ENCODE results near the gene COQ3.

The COQ3 gene

GRCh38 chr6:99393698-99394531 is at the start of gene COQ3:
Gene COQ3, minus strand, starts transcription at chr6:99394195. Its CDS starts 16 bp downstream, at chr6:99394179.
- peak; percentile 60 for DNase-seq

GRCh38 chr6:99434702-99435530 is 40.9 kb upstream of the COQ3 start:
- no peak for DNase-seq

GRCh38 chr6:99432877-99433276 is 38.9 kb upstream of the COQ3 start:
- no peak for DNase-seq

- DNase-seq = no peak
Observed at GRCh38 chr6:99431901-99432300, 37.9 kb upstream of the COQ3 start.

GRCh38 chr6:99427988-99428387 is 34.0 kb upstream of the COQ3 start:
- DNase-seq = no peak

- DNase-seq = no peak
Observed at GRCh38 chr6:99426451-99426757, 32.4 kb upstream of the COQ3 start.

GRCh38 chr6:99425647-99426450 is 31.9 kb upstream of the COQ3 start:
- peak; percentile 58 for DNase-seq

- DNase-seq = peak; percentile 93
Observed at GRCh38 chr6:99424761-99425646, 31.0 kb upstream of the COQ3 start, which contains the start of gene PNISR. Gene PNISR, minus strand, starts transcription at chr6:99425308. Its CDS starts 10,649 bp downstream, at chr6:99414659.

GRCh38 chr6:99424022-99424421 is 30.0 kb upstream of the COQ3 start:
- DNase-seq = no peak

GRCh38 chr6:99422912-99423311 is 28.9 kb upstream of the COQ3 start:
- no peak for DNase-seq

GRCh38 chr6:99416892-99417767 is 23.1 kb upstream of the COQ3 start:
- no peak for DNase-seq

GRCh38 chr6:99416226-99416625 is 22.2 kb upstream of the COQ3 start:
- no peak for DNase-seq

- no peak for DNase-seq
Observed at GRCh38 chr6:99415446-99415845, 21.5 kb upstream of the COQ3 start.

- DNase-seq = no peak
Observed at GRCh38 chr6:99412065-99412464, 18.1 kb upstream of the COQ3 start.

- no peak for DNase-seq
Observed at GRCh38 chr6:99409672-99410071, 15.7 kb upstream of the COQ3 start.

- DNase-seq = no peak
Observed at GRCh38 chr6:99407076-99407475, 13.1 kb upstream of the COQ3 start.

- no peak for DNase-seq
Observed at GRCh38 chr6:99402448-99402847, 8.5 kb upstream of the COQ3 start.

- DNase-seq = no peak
Observed at GRCh38 chr6:99397287-99397686, 3.3 kb upstream of the COQ3 start.

GRCh38 chr6:99393366-99393697 is 663 bp downstream of the COQ3 start:
- no peak for DNase-seq

GRCh38 chr6:99390896-99391295 is 3.1 kb downstream of the COQ3 start:
- no peak for DNase-seq

- no peak for DNase-seq
Observed at GRCh38 chr6:99384507-99384906, 9.5 kb downstream of the COQ3 start.
